GM13977 (cell line): ENCODE measurements around the gene SNAPC3.
"Not testable (repeated sequence)": the region's sequence is repeated elsewhere in the genome, so short reads cannot be mapped to it uniquely, and the experiment has no call there.

Experiments
- DNase-seq: peaks from one replicate; pipeline ENCODE4 v3.0.0; 2012; ENCODE audit warnings: low spot score
- CTCF ChIP-seq: IDR thresholded peaks from 2 replicates; pipeline ENCODE4 v1.5.1; 2012; ENCODE audit warnings: mild to moderate bottlenecking, control low read depth; ENCODE audit not compliant: insufficient read depth; ENCODE audit errors: extremely low read depth, missing control alignments
- in situ Hi-C: fragments of 300-500 bp; cut with MboI; formaldehyde crosslinking; loops from one replicate; pipeline ENCODE4 v1.12.0; 2022; ENCODE audit warnings: low sequenced_read_pairs, low pct_unique_long_range_greater_than_20kb, mixed read lengths, inconsistent platforms; ENCODE audit not compliant: unreplicated experiment

Gene SNAPC3

GRCh38 chr9:15433191-15433590 is 10.5 kb downstream of the SNAPC3 start:
- in situ Hi-C loops = no loop called here
- no peak for DNase-seq
- TF ChIP-seq CTCF = no peak

- no peak for TF ChIP-seq CTCF
- in situ Hi-C loops = no loop called here
- peak; percentile 41 for DNase-seq
Observed at GRCh38 chr9:15433661-15434060, 11.0 kb downstream of the SNAPC3 start.

- in situ Hi-C loops = no loop called here
- no peak for TF ChIP-seq CTCF
- DNase-seq = no peak
Observed at GRCh38 chr9:15438891-15439290, 16.2 kb downstream of the SNAPC3 start.

GRCh38 chr9:15441841-15442240 is 19.2 kb downstream of the SNAPC3 start:
- DNase-seq, in situ Hi-C loops: not testable (repeated sequence)

- in situ Hi-C loops, DNase-seq: not testable (repeated sequence)
Observed at GRCh38 chr9:15442264-15442663, 19.6 kb downstream of the SNAPC3 start.

- no peak for TF ChIP-seq CTCF
- DNase-seq = no peak
- in situ Hi-C loops = no loop called here
Observed at GRCh38 chr9:15444141-15444540, 21.5 kb downstream of the SNAPC3 start.

GRCh38 chr9:15453956-15454355 is 31.3 kb downstream of the SNAPC3 start:
- in situ Hi-C loops = no loop called here
- no peak for DNase-seq
- no peak for TF ChIP-seq CTCF

- DNase-seq = no peak
- no peak for TF ChIP-seq CTCF
- in situ Hi-C loops = no loop called here
Observed at GRCh38 chr9:15461056-15461455, 38.4 kb downstream of the SNAPC3 start.
